Pulmonary artery endothelial cell (primary cell): ENCODE data around the gene EYS. TPM values are rescaled to one million over a fixed set of nuclear protein-coding genes. Genes with fewer than 3 reads are reported as not detected.

Source experiments
- DNase-seq: peaks from one replicate; pipeline ENCODE4 v3.0.0-alpha.2; 2011; ENCODE audit warnings: low read depth, low spot score
- total RNA-seq: library from RNA; depleted of rRNA; stranded (reverse); fragments of >200 nt; gene quantifications from 2 replicates; pipeline ENCODE4 v1.2.3, GENCODE V29; 2014

Gene EYS
- total RNA-seq, 1 donor from 2014 or later, result not detected

GRCh38 chr6:63690221-63690620, 2016.8 kb downstream of the EYS start:
- no peak for DNase-seq

- DNase-seq, result no peak
Observed at GRCh38 chr6:63689421-63689820, 2017.6 kb downstream of the EYS start.

GRCh38 chr6:63685446-63686379, 2021.3 kb downstream of the EYS start:
- DNase-seq, result no peak

GRCh38 chr6:63683071-63683603, 2023.9 kb downstream of the EYS start:
- DNase-seq, result no peak

- no peak for DNase-seq
Observed at GRCh38 chr6:63677282-63677681, 2029.7 kb downstream of the EYS start.

GRCh38 chr6:63676412-63677114, 2030.5 kb downstream of the EYS start:
- DNase-seq, result no peak

- no peak for DNase-seq
Observed at GRCh38 chr6:63675138-63675537, 2031.9 kb downstream of the EYS start.

GRCh38 chr6:63674635-63675034, 2032.4 kb downstream of the EYS start:
- DNase-seq, result no peak

- no peak for DNase-seq
Observed at GRCh38 chr6:63673692-63674091, 2033.3 kb downstream of the EYS start.

GRCh38 chr6:63672582-63673129, 2034.4 kb downstream of the EYS start:
- no peak for DNase-seq

- DNase-seq, result no peak
Observed at GRCh38 chr6:63671098-63671754, 2035.8 kb downstream of the EYS start.
